Mucosa of rectum (tissue), 2 donors: ENCODE data around the gene TUFM.
A peak's percentile ranks its signal among the peaks of the same experiment; 100 is the strongest.
"Not testable (repeated sequence)": the region's sequence is repeated elsewhere in the genome, so short reads cannot be mapped to it uniquely, and the experiment has no call there.

ENCODE experiments used
- H3K27ac ChIP-seq, 2 donors: one replicate each; pipeline ENCODE4 v1.7.0; 2013; ENCODE audit warnings: inconsistent platforms in 2 of 2, low read depth in 2 of 2, low read length in 2 of 2
- H3K27me3 ChIP-seq, 2 donors: one replicate each; pipeline ENCODE4 v1.7.0; 2013; ENCODE audit warnings: low read length in 2 of 2; ENCODE audit not compliant: control insufficient read depth in 2 of 2, insufficient read depth in 2 of 2
- H3K36me3 ChIP-seq, 2 donors: one replicate each; pipeline ENCODE4 v1.7.0; 2013; ENCODE audit warnings: low read length in 2 of 2; ENCODE audit not compliant: control insufficient read depth in 2 of 2, insufficient read depth in 2 of 2
- H3K4me1 ChIP-seq, 2 donors: one replicate each; pipeline ENCODE4 v1.7.0; 2013; ENCODE audit warnings: low read length in 2 of 2, mild to moderate bottlenecking in 1 of 2; ENCODE audit not compliant: control insufficient read depth in 2 of 2, insufficient read depth in 2 of 2
- H3K4me3 ChIP-seq, 2 donors: one replicate each; pipeline ENCODE4 v1.7.0; 2013; ENCODE audit warnings: low read length in 2 of 2
- H3K9ac ChIP-seq, 2 donors: one replicate each; pipeline ENCODE4 v1.7.0; 2013; ENCODE audit warnings: low read length in 2 of 2, low read depth in 1 of 2, mild to moderate bottlenecking in 1 of 2
- H3K9me3 ChIP-seq, 2 donors: one replicate each; pipeline ENCODE4 v1.7.0; 2013; ENCODE audit warnings: low read length in 2 of 2; ENCODE audit not compliant: control insufficient read depth in 2 of 2
- donor health status: healthy.
- donor health status: Normal muscosa, but diverticular disease.

Gene TUFM

GRCh38 chr16:28846080-28846932, at the start of gene TUFM:
Gene TUFM (minus strand): TSS chr16:28846348. CDS start chr16:28846269, 79 bp downstream.
- Histone ChIP-seq H3K4me3 (peak within 1 kb of the TSS; percentile 83 to 95), H3K9ac (peak within 1 kb of the TSS; percentile 96 to 97), H3K9me3 (no peaks in the 10 kb centered on the region), H3K27ac (peak within 1 kb of the TSS; percentile 80 to 89), H3K36me3 (peaks cover 32% of the 10 kb centered on the region in 2 donors), H3K27me3 (no peaks in the 10 kb centered on the region), H3K4me1 (peaks cover 19 to 21% of the 10 kb centered on the region in 2 donors)

GRCh38 chr16:28895609-28896008, 49.5 kb upstream of the TUFM start:
- no peaks in the 10 kb centered on the region for H3K27me3 ChIP-seq
- no peak overlapping the region for H3K9ac ChIP-seq
- H3K4me3 ChIP-seq, result no peak overlapping the region
- H3K9me3 ChIP-seq, result no peaks in the 10 kb centered on the region
- no peaks in the 10 kb centered on the region for H3K36me3 ChIP-seq
- H3K4me1 ChIP-seq, result no peaks in the 10 kb centered on the region
- no peak overlapping the region for H3K27ac ChIP-seq

DNA sequence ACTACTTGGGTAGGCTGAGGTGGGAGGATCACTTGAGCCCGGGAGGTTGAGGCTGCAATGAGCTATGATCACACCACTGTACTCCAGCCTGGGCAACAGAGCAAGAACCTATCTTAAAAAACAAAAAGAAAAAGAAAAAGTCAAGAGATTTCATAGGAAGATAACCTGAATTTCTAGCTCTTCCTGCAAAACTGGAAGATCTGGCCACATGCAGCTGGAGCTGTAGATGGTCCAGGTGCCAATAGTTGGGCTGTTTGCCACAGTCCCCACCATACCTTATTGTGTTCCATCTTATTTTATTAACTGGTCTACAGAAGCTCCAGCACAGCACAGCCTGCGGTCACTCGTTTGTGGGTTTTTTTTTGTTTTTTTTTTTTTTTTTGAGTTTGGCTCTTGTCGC, 47.1 kb upstream of the TUFM start:
- H3K9ac ChIP-seq, result no peak overlapping the region
- H3K4me3 ChIP-seq, result no peak overlapping the region
- H3K4me1 ChIP-seq, result no peaks in the 10 kb centered on the region
- no peaks in the 10 kb centered on the region for H3K27me3 ChIP-seq
- H3K9me3 ChIP-seq, result no peaks in the 10 kb centered on the region
- no peak overlapping the region for H3K27ac ChIP-seq
- H3K36me3 ChIP-seq, result no peaks in the 10 kb centered on the region

DNA sequence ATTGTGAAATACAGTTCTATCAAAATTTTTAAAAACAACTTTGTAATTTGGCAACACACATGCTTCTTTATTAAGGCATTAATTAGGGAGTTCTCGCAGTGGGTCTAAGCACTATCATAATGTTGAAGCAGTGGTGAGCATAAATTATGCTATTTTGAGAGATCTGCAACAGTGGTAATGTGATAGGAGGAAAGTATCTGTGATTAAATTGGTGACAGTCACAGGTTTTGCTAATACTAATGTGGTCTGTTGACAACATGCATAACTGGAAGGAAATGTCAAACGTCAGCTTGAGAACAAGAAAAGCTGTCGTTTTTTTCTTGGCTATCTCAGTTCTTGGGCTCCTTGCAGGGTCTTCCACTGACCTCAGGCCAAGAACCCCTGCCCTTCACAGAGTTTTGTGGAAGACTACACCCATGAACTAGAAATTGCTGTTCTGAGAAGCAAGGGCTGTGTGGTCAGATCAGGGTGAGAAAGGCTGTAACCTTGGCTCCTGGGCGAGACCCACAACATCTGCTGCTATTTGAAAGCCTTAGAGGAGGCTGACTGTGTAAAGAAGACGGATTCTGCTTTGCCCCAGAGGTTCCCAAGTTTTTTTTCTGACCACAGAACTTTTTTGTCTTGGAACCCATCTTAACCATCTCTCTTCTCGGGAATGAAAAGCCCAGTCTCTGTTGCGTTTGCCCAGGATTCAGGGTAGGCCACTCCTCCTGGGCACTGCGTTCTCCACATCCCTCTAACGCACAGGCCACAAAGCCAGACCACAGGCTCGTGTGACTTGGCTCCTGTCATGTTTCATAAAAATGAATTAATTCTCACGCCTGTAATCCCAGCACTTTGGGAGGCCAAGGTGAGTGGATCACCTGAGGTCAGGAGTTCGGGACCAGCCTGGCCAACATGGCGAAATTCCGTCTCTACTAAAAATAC, 46.1 kb upstream of the TUFM start:
- Histone ChIP-seq H3K4me1 (no peaks in the 10 kb centered on the region), H3K4me3 (no peak overlapping the region), H3K9ac (no peak overlapping the region), H3K27ac (no peak overlapping the region), H3K27me3 (no peaks in the 10 kb centered on the region), H3K36me3 (no peaks in the 10 kb centered on the region), H3K9me3 (no peaks in the 10 kb centered on the region)

- not testable (repeated sequence) for H3K27me3 ChIP-seq, H3K27ac ChIP-seq, H3K4me1 ChIP-seq, H3K9ac ChIP-seq, H3K4me3 ChIP-seq, H3K36me3 ChIP-seq, H3K9me3 ChIP-seq
Measured at GRCh38 chr16:28890355-28890754, 44.2 kb upstream of the TUFM start.

GRCh38 chr16:28886945-28887344, 40.8 kb upstream of the TUFM start:
- H3K27ac ChIP-seq, result no peak overlapping the region

DNA sequence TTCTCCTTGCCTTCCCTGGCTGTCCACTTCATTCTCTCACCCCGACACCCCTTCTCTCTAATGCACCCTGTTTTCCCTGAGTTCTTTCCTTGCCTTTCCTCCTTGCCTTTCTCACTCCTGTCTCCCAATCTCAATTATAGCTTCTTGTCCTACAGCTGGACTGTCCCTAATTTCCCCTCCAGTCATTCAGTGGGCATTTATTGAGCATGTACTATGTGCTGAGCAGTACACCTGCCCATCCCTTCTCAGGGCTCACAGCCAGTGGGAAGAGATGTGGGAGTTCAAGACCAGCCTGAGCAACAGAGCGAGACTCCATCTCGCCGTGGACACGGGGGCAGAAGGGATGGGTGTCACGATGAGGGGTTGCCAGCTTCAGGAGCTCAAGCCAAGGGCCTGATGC, 37.9 kb upstream of the TUFM start:
- Histone ChIP-seq H3K9ac (no peak overlapping the region), H3K27ac (no peak overlapping the region), H3K27me3 (peaks cover 0 to 2% of the 10 kb centered on the region in 2 donors), H3K4me3 (no peak overlapping the region), H3K9me3 (no peaks in the 10 kb centered on the region), H3K4me1 (peaks cover 8 to 9% of the 10 kb centered on the region in 2 donors), H3K36me3 (no peaks in the 10 kb centered on the region)

More at GRCh38 chr16:28886945-28887344, 40.8 kb upstream of the TUFM start:
- Histone ChIP-seq H3K9me3 (no peaks in the 10 kb centered on the region), H3K36me3 (no peaks in the 10 kb centered on the region), H3K27me3 (peaks cover 0 to 2% of the 10 kb centered on the region in 2 donors), H3K4me1 (no peaks in the 10 kb centered on the region), H3K9ac (no peak overlapping the region), H3K4me3 (no peak overlapping the region)

DNA sequence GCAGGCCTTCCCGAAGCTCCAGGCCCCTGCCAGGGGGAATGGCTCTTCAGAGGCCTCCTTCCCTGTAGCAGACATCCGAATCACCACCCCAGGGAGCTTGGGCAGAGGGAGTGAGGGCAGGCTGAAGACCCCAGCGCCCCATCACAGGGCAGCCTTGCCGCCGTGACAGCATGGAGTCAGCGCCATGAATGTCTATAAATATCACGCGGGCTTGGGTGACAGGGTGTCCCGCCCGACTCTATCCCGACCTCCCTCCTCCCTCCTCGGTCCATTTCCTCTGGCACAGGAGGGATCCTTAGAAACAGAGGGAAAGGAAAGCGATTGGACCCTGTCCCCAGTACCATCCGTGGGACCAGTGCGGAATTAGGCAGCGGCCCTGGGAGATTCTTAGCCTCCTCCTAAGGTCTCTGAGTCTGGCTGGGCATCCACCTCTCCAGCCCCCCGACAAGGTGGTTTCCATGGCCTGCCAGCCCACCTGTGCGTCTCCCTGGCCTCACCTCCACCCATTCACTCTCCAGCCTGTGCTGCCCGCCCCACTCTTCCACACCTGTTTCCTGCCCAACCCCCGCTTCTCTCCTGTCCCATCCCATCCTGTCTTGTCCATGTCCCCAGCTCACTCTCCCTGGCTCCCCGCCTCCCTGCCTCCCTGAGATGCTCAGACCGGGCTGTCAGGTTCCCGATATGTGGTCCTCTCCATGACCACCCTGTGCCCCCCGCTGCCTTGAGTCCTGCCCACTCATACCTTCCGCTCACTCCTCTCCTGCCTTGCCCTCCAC, 37.3 kb upstream of the TUFM start:
- Histone ChIP-seq H3K36me3 (no peaks in the 10 kb centered on the region), H3K9me3 (no peaks in the 10 kb centered on the region), H3K27me3 (peaks cover 0 to 2% of the 10 kb centered on the region in 2 donors), H3K4me3 (no peak overlapping the region), H3K27ac (no peak overlapping the region), H3K4me1 (peaks cover 8 to 9% of the 10 kb centered on the region in 2 donors), H3K9ac (no peak overlapping the region)

DNA sequence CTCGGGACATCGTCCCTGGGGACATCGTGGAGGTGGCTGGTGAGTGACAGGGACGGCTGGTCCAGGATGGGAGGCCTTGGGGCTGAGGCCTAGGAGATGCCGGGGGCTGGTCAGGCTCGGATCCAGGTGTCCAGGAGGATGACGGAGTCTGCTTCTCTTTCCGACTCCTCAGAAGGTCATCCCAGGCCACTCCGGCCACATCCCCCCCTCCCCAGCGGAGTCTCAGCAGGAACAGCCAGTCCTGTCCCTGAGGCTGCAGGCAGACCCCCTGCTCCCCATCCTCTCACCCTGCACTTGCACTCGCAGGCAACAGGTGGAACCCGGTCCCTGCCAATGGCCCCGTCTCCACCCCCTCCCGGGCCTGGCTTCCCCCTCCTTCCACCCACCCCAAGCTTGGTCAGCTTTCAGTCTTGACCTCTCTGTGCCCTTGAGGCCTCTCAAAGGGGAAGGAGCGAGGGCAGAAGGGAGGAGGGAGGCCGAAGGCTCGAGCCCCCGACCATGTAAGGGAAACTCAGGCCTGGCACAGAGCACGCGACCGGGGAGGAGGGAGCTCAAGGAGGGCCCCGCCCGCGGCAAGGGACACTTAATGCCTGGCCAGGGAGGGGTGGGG, 36.5 kb upstream of the TUFM start:
- Histone ChIP-seq H3K36me3 (no peaks in the 10 kb centered on the region), H3K9me3 (no peaks in the 10 kb centered on the region), H3K27me3 (peaks cover 0 to 2% of the 10 kb centered on the region in 2 donors), H3K4me1 (peaks cover 8 to 9% of the 10 kb centered on the region in 2 donors), H3K27ac (no peak overlapping the region), H3K9ac (no peak overlapping the region), H3K4me3 (no peak overlapping the region)
